ENCODE results near the gene CES3. TPM values are rescaled to one million over a fixed set of nuclear protein-coding genes. Genes with fewer than 3 reads are reported as not detected.

CES3 gene
- total RNA-seq, 6 donors from 2014 or later = 1.4 to 6.2 (median 2.9) TPM

- peaks cover 0 to 16% (median 10%) of the 10 kb centered on the region in 4 donors for H3K27me3 ChIP-seq
- H3K36me3 ChIP-seq = peaks cover 0 to 8% (median 4%) of the 10 kb centered on the region in 4 donors
- TF ChIP-seq EP300 (IDR thresholded peaks at IDR 0.05) = no peak
- TF ChIP-seq POLR2AphosphoS5 (IDR thresholded peaks at IDR 0.05) = peak in 1 of 2 donors; percentile 62
- TF ChIP-seq POLR2A (IDR thresholded peaks at IDR 0.05) = peak in 2 of 4 donors; percentile 49 to 54
- TF ChIP-seq CTCF (IDR thresholded peaks at IDR 0.05) = no peak
- ATAC-seq (ENCODE audit: low FRiP score in 2 of 2) (peak; percentile 1 to 67), DNase-seq (peak; percentile 58 to 90)
- H3K27ac ChIP-seq = peak within 1 kb of the TSS; percentile 71 to 84 (median 78)
- no peaks in the 10 kb centered on the region for H3K9me3 ChIP-seq
- peak within 1 kb of the TSS; percentile 4 to 68 (median 54) for H3K4me3 ChIP-seq
- peaks cover 40 to 55% (median 42%) of the 10 kb centered on the region in 4 donors for H3K4me1 ChIP-seq
- WGBS, 2 donors = 9 to 11% methylated on average over 11 to 33 of the region's 42 CpGs
Observed at GRCh38 chr16:66925322-66925840, 35.7 kb upstream of the CES3 start, which contains the start of gene RRAD. Gene RRAD (minus strand): TSS chr16:66925535. CDS start chr16:66925179, 356 bp downstream.

- DNase-seq (peak in 1 of 2 donors; percentile 55), ATAC-seq (ENCODE audit: low FRiP score in 2 of 2) (no peak)
- H3K4me1 ChIP-seq = peaks cover 40 to 55% (median 42%) of the 10 kb centered on the region in 4 donors
- H3K9me3 ChIP-seq = no peaks in the 10 kb centered on the region
- H3K27ac ChIP-seq = peak overlapping the region; percentile 71 to 84 (median 78)
- H3K4me3 ChIP-seq = peak overlapping the region in 1 of 4 donors; percentile 61
- peaks cover 0 to 9% (median 9%) of the 10 kb centered on the region in 4 donors for H3K36me3 ChIP-seq
- WGBS, 2 donors = 54 to 66% methylated on average over 3 to 5 of the region's 5 CpGs
- peaks cover 0 to 16% (median 10%) of the 10 kb centered on the region in 4 donors for H3K27me3 ChIP-seq
- no peak for TF ChIP-seq POLR2A (IDR thresholded peaks at IDR 0.05)
- no peak for TF ChIP-seq CTCF (IDR thresholded peaks at IDR 0.05)
- no peak for TF ChIP-seq POLR2AphosphoS5 (IDR thresholded peaks at IDR 0.05)
- TF ChIP-seq EP300 (IDR thresholded peaks at IDR 0.05) = no peak
Observed at GRCh38 chr16:66926171-66926947, 34.7 kb upstream of the CES3 start.

GRCh38 chr16:66926961-66927436, 34.1 kb upstream of the CES3 start:
- 33% methylated on average over 3 of the region's 3 CpGs; no CpG with 5 or more reads in 1 of the 2 donors for WGBS, 2 donors
- ATAC-seq (ENCODE audit: low FRiP score in 2 of 2) (peak; percentile 35 to 76), DNase-seq (peak in 1 of 2 donors; percentile 87)

More at GRCh38 chr16:66926961-66927436, 34.1 kb upstream of the CES3 start:
- peaks cover 40 to 55% (median 42%) of the 10 kb centered on the region in 4 donors for H3K4me1 ChIP-seq
- peak; percentile 5 to 61 for TF ChIP-seq POLR2AphosphoS5 (IDR thresholded peaks at IDR 0.05)
- peak in 1 of 4 donors; percentile 24 for TF ChIP-seq POLR2A (IDR thresholded peaks at IDR 0.05)
- TF ChIP-seq CTCF (IDR thresholded peaks at IDR 0.05) = peak in 3 of 6 experiments; percentile 8 to 22 (median 18)
- peak in 2 of 4 donors; percentile 51 to 54 for TF ChIP-seq EP300 (IDR thresholded peaks at IDR 0.05)
- no peak overlapping the region for H3K4me3 ChIP-seq
- H3K27me3 ChIP-seq = peaks cover 0 to 16% (median 10%) of the 10 kb centered on the region in 4 donors
- peaks cover 0 to 11% (median 5%) of the 10 kb centered on the region in 4 donors for H3K36me3 ChIP-seq
- no peaks in the 10 kb centered on the region for H3K9me3 ChIP-seq
- H3K27ac ChIP-seq = peak overlapping the region; percentile 71 to 84 (median 78)

Measured in upper lobe of left lung (tissue), 6 donors.